H54 (cell line): ENCODE measurements around the gene TFCP2.

ENCODE experiments used
- DNase-seq: peaks from one replicate; pipeline ENCODE4 v3.0.0; 2011; ENCODE audit warnings: low spot score, mixed read lengths; ENCODE audit not compliant: insufficient read length
- FAIRE-seq: peaks from 3 replicates; lab custom pipeline; 2011; peaks lifted over from hg19 to GRCh38; lab: Jason Lieb, UNC
- POLR2A ChIP-seq: IDR thresholded peaks from 2 replicates; pipeline ENCODE4 v1.6.1; 2011; ENCODE audit warnings: low read depth, mild to moderate bottlenecking, low read length

Gene TFCP2

GRCh38 chr12:51189790-51190355 lies 16.9 kb upstream of the TFCP2 start:
- FAIRE-seq (no peak), DNase-seq (no peak)
- TF ChIP-seq POLR2A: no peak

- DNase-seq: no peak
- no peak for FAIRE-seq
- no peak for TF ChIP-seq POLR2A
Observed at GRCh38 chr12:51188359-51189051, 15.6 kb upstream of the TFCP2 start.

GRCh38 chr12:51187370-51187987 lies 14.5 kb upstream of the TFCP2 start:
- DNase-seq: no peak
- FAIRE-seq: no peak
- TF ChIP-seq POLR2A: no peak

- TF ChIP-seq POLR2A: no peak
- FAIRE-seq: no peak
Observed at GRCh38 chr12:51186465-51187085, 13.6 kb upstream of the TFCP2 start.

GRCh38 chr12:51185171-51185717 lies 12.3 kb upstream of the TFCP2 start:
- no peak for TF ChIP-seq POLR2A
- DNase-seq (no peak), FAIRE-seq (no peak)

More at GRCh38 chr12:51186465-51187085, 13.6 kb upstream of the TFCP2 start:
- DNase-seq: no peak

- TF ChIP-seq POLR2A: no peak
- FAIRE-seq: no peak
- DNase-seq: no peak
Observed at GRCh38 chr12:51183816-51184215, 10.9 kb upstream of the TFCP2 start.

- FAIRE-seq: no peak
- DNase-seq: no peak
- TF ChIP-seq POLR2A: no peak
Observed at GRCh38 chr12:51183349-51183748, 10.4 kb upstream of the TFCP2 start.

GRCh38 chr12:51181558-51181957 lies 8.6 kb upstream of the TFCP2 start:
- no peak for DNase-seq
- TF ChIP-seq POLR2A: no peak
- no peak for FAIRE-seq

GRCh38 chr12:51177897-51178296 lies 5.0 kb upstream of the TFCP2 start:
- FAIRE-seq: no peak
- TF ChIP-seq POLR2A: no peak
- DNase-seq: no peak

- no peak for DNase-seq
- no peak for FAIRE-seq
- TF ChIP-seq POLR2A: no peak
Observed at GRCh38 chr12:51174501-51174900, 1.6 kb upstream of the TFCP2 start.

GRCh38 chr12:51171884-51172514 lies 936 bp downstream of the TFCP2 start:
- FAIRE-seq: no peak
- no peak for TF ChIP-seq POLR2A
- DNase-seq: no peak

- TF ChIP-seq POLR2A: no peak
- FAIRE-seq (no peak), DNase-seq (no peak)
Observed at GRCh38 chr12:51163795-51164194, 9.1 kb downstream of the TFCP2 start.

GRCh38 chr12:51162217-51162616 lies 10.7 kb downstream of the TFCP2 start:
- FAIRE-seq: no peak
- DNase-seq: no peak
- TF ChIP-seq POLR2A: no peak
